HUDEP-2 (cell line): ENCODE results near the gene ZNF23.

Experiments
- DNase-seq, 76 experiments: peaks; one replicate each; lab custom pipeline; 2025; ENCODE audit not compliant: unreplicated experiment in 76 of 76; lab: John Stamatoyannopoulos, UW

The ZNF23 gene

GRCh38 chr16:71428883-71429282 is 33.2 kb downstream of the ZNF23 start:
- peak in 2 of 76 experiments; percentile 4 to 7 for DNase-seq

GRCh38 chr16:71428385-71428784 is 33.7 kb downstream of the ZNF23 start:
- DNase-seq, result no peak

GRCh38 chr16:71426880-71427615 is 35.0 kb downstream of the ZNF23 start:
- DNase-seq, result no peak

- DNase-seq, result peak in 70 of 76 experiments; percentile 7 to 92 (median 44)
Observed at GRCh38 chr16:71426069-71426879, 35.8 kb downstream of the ZNF23 start.

GRCh38 chr16:71425746-71426068 is 36.3 kb downstream of the ZNF23 start:
- no peak for DNase-seq

- no peak for DNase-seq
Observed at GRCh38 chr16:71424626-71425025, 37.4 kb downstream of the ZNF23 start.

GRCh38 chr16:71423865-71424264 is 38.2 kb downstream of the ZNF23 start:
- no peak for DNase-seq

- DNase-seq, result no peak
Observed at GRCh38 chr16:71423016-71423415, 39.0 kb downstream of the ZNF23 start.

- DNase-seq, result peak in 50 of 76 experiments; percentile 2 to 60 (median 23)
Observed at GRCh38 chr16:71421911-71422310, 40.1 kb downstream of the ZNF23 start.

- DNase-seq, result no peak
Observed at GRCh38 chr16:71414038-71414437, 48.0 kb downstream of the ZNF23 start.

GRCh38 chr16:71413341-71413740 is 48.7 kb downstream of the ZNF23 start:
- DNase-seq, result no peak

- peak in 60 of 76 experiments; percentile 2 to 75 (median 36) for DNase-seq
Observed at GRCh38 chr16:71412270-71413160, 49.5 kb downstream of the ZNF23 start.

- no peak for DNase-seq
Observed at GRCh38 chr16:71410146-71410545, 51.9 kb downstream of the ZNF23 start.

- peak in 2 of 76 experiments; percentile 3 to 8 for DNase-seq
Observed at GRCh38 chr16:71409011-71409775, 52.9 kb downstream of the ZNF23 start.

- DNase-seq, result no peak
Observed at GRCh38 chr16:71408536-71408935, 53.5 kb downstream of the ZNF23 start.

- no peak for DNase-seq
Observed at GRCh38 chr16:71407731-71408130, 54.3 kb downstream of the ZNF23 start.

- DNase-seq, result no peak
Observed at GRCh38 chr16:71406724-71407123, 55.3 kb downstream of the ZNF23 start.

- DNase-seq, result no peak
Observed at GRCh38 chr16:71406316-71406715, 55.7 kb downstream of the ZNF23 start.

GRCh38 chr16:71404364-71404763 is 57.7 kb downstream of the ZNF23 start:
- no peak for DNase-seq

- DNase-seq, result no peak
Observed at GRCh38 chr16:71402674-71403073, 59.4 kb downstream of the ZNF23 start.
